SK-N-MC (cell line): ENCODE results near the gene SAA1.

Experiments used
- DNase-seq: peaks from one replicate; pipeline ENCODE4 v3.0.0-alpha.2; 2011; ENCODE audit warnings: low read depth, low spot score
- H3K27ac ChIP-seq: fragments of 200-600 bp; sonication (generic); 2 replicates; pipeline ENCODE4 v1.5.1; 2016; ENCODE audit warnings: mixed run types
- H3K36me3 ChIP-seq: fragments of 200-600 bp; sonication (generic); 2 replicates; pipeline ENCODE4 v1.6.1; 2017; ENCODE audit warnings: antibody characterized with exemption, low read length, mixed read lengths; ENCODE audit not compliant: insufficient read depth
- H3K4me3 ChIP-seq: fragments of 200-600 bp; sonication (generic); 2 replicates; pipeline ENCODE4 v1.5.1; 2016
- H3K9ac ChIP-seq: fragments of 200-600 bp; sonication (generic); 2 replicates; pipeline ENCODE4 v1.8.0; 2017; ENCODE audit warnings: mixed run types, mixed read lengths; ENCODE audit not compliant: insufficient read length
- H3K9me3 ChIP-seq: fragments of 200-600 bp; sonication (generic); 2 replicates; pipeline ENCODE4 v1.6.1; 2017; ENCODE audit warnings: low read depth, mild to moderate bottlenecking, antibody characterized with exemption, low read length, moderate library complexity, mixed read lengths
- EZH2 ChIP-seq: fragments of 200-600 bp; sonication (generic); IDR thresholded peaks from one replicate; pipeline ENCODE4 v1.6.1; 2017; ENCODE audit warnings: antibody characterized with exemption
- FOXP2 ChIP-seq: optimal IDR thresholded peaks from 2 replicates; pipeline ENCODE3; 2011; ENCODE audit warnings: mild to moderate bottlenecking, moderate library complexity; ENCODE audit not compliant: insufficient read depth; ENCODE audit errors: extremely low read length, control extremely low read depth
- POLR2AphosphoS5 ChIP-seq: IDR thresholded peaks from 2 replicates; pipeline ENCODE4 v1.6.1; 2012; ENCODE audit warnings: mild to moderate bottlenecking, low read depth, low read length, borderline replicate concordance

Gene SAA1

DNA sequence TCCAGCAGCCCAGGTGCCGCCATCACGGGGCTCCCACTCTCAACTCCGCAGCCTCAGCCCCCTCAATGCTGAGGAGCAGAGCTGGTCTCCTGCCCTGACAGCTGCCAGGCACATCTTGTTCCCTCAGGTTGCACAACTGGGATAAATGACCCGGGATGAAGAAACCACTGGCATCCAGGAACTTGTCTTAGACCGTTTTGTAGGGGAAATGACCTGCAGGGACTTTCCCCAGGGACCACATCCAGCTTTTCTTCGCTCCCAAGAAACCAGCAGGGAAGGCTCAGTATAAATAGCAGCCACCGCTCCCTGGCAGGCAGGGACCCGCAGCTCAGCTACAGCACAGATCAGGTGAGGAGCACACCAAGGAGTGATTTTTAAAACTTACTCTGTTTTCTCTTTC is at the start of gene SAA1:
Gene SAA1 (plus strand): TSS at position 316 of the 400 bp plus-strand sequence. CDS start 624 bp downstream, outside the sequence.
- no peak within 1 kb of the TSS for H3K9ac ChIP-seq
- no peaks in the 10 kb centered on the region for H3K36me3 ChIP-seq
- TF ChIP-seq POLR2AphosphoS5 (no peak), EZH2 (no peak), FOXP2 (no peak)
- no peak within 1 kb of the TSS for H3K27ac ChIP-seq
- no peaks in the 10 kb centered on the region for H3K9me3 ChIP-seq
- H3K4me3 ChIP-seq: no peak within 1 kb of the TSS
- DNase-seq: no peak

DNA sequence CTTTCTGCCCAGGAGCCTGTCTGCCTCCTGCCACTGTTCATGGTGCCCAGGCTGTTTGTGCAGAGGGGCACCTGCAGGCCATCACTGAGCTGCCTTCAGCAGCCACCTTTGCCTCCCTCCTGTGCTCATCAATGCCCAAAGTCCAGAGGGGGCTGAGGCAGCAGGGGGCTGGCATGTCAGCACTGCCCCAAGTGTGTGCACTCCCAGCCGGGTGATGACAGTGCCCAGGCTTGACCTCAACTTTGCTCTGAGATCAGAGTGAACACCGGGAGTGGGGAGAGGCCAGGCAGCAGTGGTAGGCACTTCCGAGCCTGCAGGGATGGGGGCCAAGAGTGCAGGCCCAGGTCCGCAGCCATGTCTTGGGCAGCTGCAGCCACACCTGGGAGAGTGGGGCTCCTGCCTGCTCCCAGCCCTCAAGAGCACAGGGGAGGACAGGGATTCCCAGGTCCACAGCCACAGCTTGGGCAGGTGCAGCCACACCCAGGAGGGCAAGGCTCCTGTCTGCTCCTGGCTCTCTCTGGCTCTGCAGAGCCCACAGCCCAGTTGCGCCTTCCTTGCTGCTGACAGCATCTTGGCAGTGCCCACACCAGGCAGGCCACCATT is 44.7 kb upstream of the SAA1 start:
- Histone ChIP-seq H3K27ac (no peak overlapping the region), H3K36me3 (no peaks in the 10 kb centered on the region), H3K4me3 (no peak overlapping the region), H3K9me3 (no peaks in the 10 kb centered on the region), H3K9ac (no peak overlapping the region)
- DNase-seq: no peak
- no peak for TF ChIP-seq EZH2
- no peak for TF ChIP-seq POLR2AphosphoS5
- TF ChIP-seq FOXP2: no peak

DNA sequence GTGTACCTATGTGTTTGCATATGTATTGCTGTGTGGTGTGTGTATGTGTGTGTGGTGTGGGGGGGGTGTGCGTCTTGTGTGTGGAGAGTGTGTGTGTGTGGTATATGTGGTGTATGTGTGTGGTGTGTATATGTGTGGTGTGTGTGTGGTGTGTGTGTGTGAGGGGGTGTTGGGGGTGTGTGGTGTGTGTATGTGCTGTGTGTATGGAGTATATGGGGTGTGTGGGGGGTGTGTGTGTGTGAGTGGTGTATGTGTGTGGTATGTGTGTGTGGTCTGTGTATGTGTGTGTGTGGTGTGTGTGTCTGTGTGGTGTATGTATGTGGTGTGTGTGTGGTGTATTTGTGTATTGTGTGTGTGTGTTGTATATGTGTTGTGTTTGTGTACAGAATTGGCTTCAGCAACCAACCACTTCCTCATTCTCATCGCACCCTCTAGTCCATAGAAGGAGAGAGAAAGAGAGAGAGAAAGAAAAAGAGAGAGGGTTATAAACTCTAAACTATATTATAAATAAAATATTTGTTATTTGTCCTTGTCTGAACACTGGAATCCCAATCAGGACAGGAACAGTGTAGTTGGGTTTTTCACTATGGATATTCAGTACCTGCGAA is 43.1 kb upstream of the SAA1 start:
- H3K36me3 ChIP-seq: no peaks in the 10 kb centered on the region
- no peak overlapping the region for H3K27ac ChIP-seq
- no peaks in the 10 kb centered on the region for H3K9me3 ChIP-seq
- TF ChIP-seq FOXP2: no peak
- no peak for DNase-seq
- H3K4me3 ChIP-seq: no peak overlapping the region
- H3K9ac ChIP-seq: no peak overlapping the region

DNA sequence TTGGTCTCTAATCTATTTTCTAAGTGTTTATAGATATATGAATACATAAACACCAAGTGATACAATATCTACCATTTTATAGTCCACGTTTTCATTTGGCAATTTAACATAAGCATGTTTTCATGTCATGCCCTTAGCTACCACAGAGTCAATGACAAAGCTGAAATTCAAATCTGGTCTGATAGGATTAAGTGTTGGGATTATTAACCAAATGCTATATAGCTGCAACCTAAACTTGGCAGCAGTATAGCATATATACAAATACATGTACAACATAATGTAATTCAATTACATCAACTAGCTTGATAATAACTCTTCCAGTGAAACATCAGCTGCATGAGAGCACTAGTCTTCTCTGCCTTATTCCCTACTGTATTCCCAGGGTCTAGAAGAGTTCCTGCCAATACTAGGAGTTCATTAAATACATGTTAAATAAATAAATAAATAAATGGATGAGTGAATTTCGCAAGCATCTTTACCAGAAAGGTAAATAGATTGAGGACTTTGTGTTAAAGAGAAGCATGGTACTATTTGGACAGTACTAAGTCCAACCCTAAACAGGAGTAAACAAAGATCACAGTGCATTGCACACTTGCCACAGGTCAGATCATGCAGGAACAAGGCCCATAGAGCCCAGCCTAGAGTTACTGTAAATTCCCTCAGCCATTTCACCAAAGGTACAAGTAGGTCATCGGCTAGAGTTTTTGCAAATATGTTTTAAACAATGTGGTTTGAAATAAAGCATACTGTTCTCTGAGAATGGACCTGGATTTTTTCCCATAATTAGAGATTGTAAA is 42.3 kb upstream of the SAA1 start:
- Histone ChIP-seq H3K36me3 (no peaks in the 10 kb centered on the region), H3K9me3 (no peaks in the 10 kb centered on the region), H3K27ac (no peak overlapping the region), H3K9ac (no peak overlapping the region), H3K4me3 (no peak overlapping the region)
- DNase-seq: no peak
- TF ChIP-seq POLR2AphosphoS5: no peak
- no peak for TF ChIP-seq FOXP2
- TF ChIP-seq EZH2: no peak

DNA sequence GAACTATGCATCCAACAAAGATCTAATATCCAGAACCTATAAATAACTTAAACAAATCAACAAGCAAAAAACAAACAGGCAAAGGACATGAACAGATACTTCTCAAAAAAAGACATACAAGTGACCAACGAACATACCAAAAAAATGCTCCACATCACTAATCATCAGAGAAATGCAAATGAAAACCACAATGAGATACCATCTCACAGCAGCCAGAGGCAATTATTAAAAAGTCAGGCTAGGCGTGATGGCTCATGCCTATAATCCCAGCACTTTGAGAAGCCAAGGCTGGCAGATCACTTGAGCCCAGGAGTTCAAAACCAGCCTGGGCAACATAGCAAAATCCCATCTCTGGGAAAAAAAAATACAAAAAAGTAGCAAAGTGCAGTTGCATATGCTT is 40.2 kb upstream of the SAA1 start:
- H3K36me3 ChIP-seq: no peaks in the 10 kb centered on the region
- no peak for DNase-seq
- H3K9ac ChIP-seq: no peak overlapping the region
- H3K4me3 ChIP-seq: no peak overlapping the region
- TF ChIP-seq POLR2AphosphoS5: no peak
- TF ChIP-seq EZH2: no peak
- TF ChIP-seq FOXP2: no peak
- H3K27ac ChIP-seq: no peak overlapping the region
- H3K9me3 ChIP-seq: no peaks in the 10 kb centered on the region

DNA sequence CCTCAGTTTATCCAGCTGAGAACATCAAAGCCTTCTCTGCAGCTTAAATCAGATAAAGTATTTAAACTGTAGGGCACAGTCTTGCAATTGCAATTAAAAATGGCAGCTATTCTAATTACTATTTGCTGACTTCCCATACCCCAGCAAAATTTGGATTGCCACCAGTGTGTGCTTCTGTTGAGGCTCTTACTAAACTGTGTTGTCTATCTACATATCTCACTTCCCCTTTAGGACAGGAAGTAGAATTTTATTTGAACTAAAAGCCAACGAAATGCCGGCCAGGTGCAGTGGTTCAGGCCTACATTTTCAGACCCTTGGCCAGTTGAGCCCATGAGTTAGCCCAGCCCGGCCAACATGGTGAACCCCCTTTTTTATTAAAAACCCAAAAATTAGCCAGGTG is 36.6 kb upstream of the SAA1 start:
- Histone ChIP-seq H3K27ac (no peak overlapping the region), H3K36me3 (no peaks in the 10 kb centered on the region), H3K9ac (no peak overlapping the region), H3K9me3 (no peaks in the 10 kb centered on the region), H3K4me3 (no peak overlapping the region)
- TF ChIP-seq EZH2: no peak
- DNase-seq: no peak

DNA sequence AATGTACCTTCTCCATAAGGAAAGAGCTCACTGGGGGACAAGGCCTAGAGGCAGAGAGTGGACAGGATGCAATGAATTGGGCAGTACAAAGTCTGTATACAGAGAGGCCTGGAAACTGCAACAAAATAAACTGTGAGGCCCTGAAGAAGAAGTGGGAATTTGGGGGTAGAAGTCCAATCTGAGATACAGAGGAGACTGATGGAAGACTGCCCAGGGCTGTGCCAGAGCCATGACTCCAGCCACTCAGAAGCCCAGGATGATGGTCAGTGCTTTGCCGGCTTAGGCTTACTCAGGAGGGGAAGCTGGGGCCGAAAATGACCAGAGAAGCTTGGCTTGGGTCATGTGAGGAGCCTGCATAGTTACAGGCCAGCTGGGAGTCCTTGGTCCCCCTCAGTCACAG is 35.2 kb upstream of the SAA1 start:
- H3K4me3 ChIP-seq: no peak overlapping the region
- H3K9me3 ChIP-seq: no peaks in the 10 kb centered on the region
- H3K27ac ChIP-seq: no peak overlapping the region
- no peak overlapping the region for H3K9ac ChIP-seq
- no peak for DNase-seq
- H3K36me3 ChIP-seq: no peaks in the 10 kb centered on the region
- TF ChIP-seq EZH2: no peak

DNA sequence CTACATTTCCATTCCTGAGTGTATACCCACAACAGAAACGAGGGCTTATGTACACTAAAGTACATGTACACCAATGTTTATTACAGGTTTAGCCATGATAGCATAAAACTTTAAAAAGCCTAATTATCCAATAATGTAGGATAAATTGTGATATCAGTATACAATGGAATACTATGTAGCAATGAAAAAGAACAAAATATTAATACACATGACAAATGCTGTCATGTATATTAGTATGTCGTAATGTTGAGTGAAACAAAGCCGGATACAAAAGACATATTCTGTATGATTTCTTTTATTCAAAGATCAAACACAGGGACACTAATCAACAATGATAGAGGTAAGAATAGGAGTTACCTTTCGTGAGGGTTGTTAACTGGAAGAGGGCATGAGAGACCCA is 32.2 kb upstream of the SAA1 start:
- Histone ChIP-seq H3K36me3 (no peaks in the 10 kb centered on the region), H3K9ac (no peak overlapping the region), H3K27ac (no peak overlapping the region), H3K4me3 (no peak overlapping the region), H3K9me3 (no peaks in the 10 kb centered on the region)
- no peak for TF ChIP-seq POLR2AphosphoS5
- TF ChIP-seq EZH2: no peak
- TF ChIP-seq FOXP2: no peak
- DNase-seq: no peak
